ENCODE results near the gene LGALS7. TPM values are rescaled to one million over a fixed set of nuclear protein-coding genes. Genes with fewer than 3 reads are reported as not detected.

The LGALS7 gene
- total RNA-seq, 1 experiment from 2014 or later: 2.1 TPM

- TF ChIP-seq CTCF (conservative IDR thresholded peaks at IDR 0.05): no peak
- no peak for TF ChIP-seq EZH2 (IDR thresholded peaks at IDR 0.05; ENCODE audit: low read depth)
- no peak for DNase-seq
- no peaks in the 10 kb centered on the region for H3K9me2 ChIP-seq (ENCODE audit: insufficient read depth)
- H3K79me2 ChIP-seq (ENCODE audit: low read depth): no peaks in the 10 kb centered on the region; the same call in 1 of the 2 replicates
- H3K9me3 ChIP-seq (ENCODE audit: insufficient read depth, low read depth): no peaks in the 10 kb centered on the region
- H3K4me1 ChIP-seq (replicated peaks; ENCODE audit: insufficient read depth): peaks cover 14% of the 10 kb centered on the region
- peaks cover 72% of the 10 kb centered on the region for H3F3A ChIP-seq (ENCODE audit: insufficient read depth, low read depth)
- BruUV-seq (replicated peaks): no TSS peak
- no peak overlapping the region for H2AFZ ChIP-seq
- ChIA-PET CTCF (no interaction called here), POLR2A (ENCODE audit: unreplicated experiment) (interaction anchor here (0.7 kb wide), 1 partner anchor 21 kb away, joined by 22 read pairs; no protein-coding TSS in a partner anchor)
- H4K20me1 ChIP-seq (ENCODE audit: insufficient read depth): peaks cover 5% of the 10 kb centered on the region; the same call in 1 of the 2 replicates
- H3K4me2 ChIP-seq: no peak overlapping the region
- H3K4me3 ChIP-seq: no peak overlapping the region
- intact Hi-C loops (cut with micrococcal nuclease; ENCODE audit: unreplicated experiment): no loop called here
- peaks cover 41% of the 10 kb centered on the region for H3K36me3 ChIP-seq (ENCODE audit: low read depth)
- H3K27ac ChIP-seq: peak overlapping the region; percentile 16; the same call in 1 of the 2 replicates
- no peaks in the 10 kb centered on the region for H3K27me3 ChIP-seq (ENCODE audit: insufficient read depth, low read depth)
Measured at GRCh38 chr19:38726761-38727301, 46.5 kb downstream of the LGALS7 start.

- intact Hi-C loops (cut with micrococcal nuclease; ENCODE audit: unreplicated experiment): no loop called here
- POLR2A ChIA-PET (ENCODE audit: unreplicated experiment): interaction anchor here (0.7 kb wide), 1 partner anchor 20 kb away, joined by 22 read pairs; no protein-coding TSS in a partner anchor
Measured at GRCh38 chr19:38726284-38726673, 47.0 kb downstream of the LGALS7 start.

More at GRCh38 chr19:38726284-38726673, 47.0 kb downstream of the LGALS7 start:
- H3K27me3 ChIP-seq (ENCODE audit: insufficient read depth, low read depth): no peaks in the 10 kb centered on the region
- no peak overlapping the region for H3K4me3 ChIP-seq
- CTCF ChIA-PET: interaction anchor here (0.6 kb wide), 1 partner anchor 37 kb away, joined by 8 read pairs; no protein-coding TSS in a partner anchor
- TF ChIP-seq CTCF (conservative IDR thresholded peaks at IDR 0.05): no peak
- TF ChIP-seq EZH2 (IDR thresholded peaks at IDR 0.05; ENCODE audit: low read depth): no peak
- no TSS peak for BruUV-seq (replicated peaks)
- no peak overlapping the region for H2AFZ ChIP-seq
- peaks cover 5% of the 10 kb centered on the region; the same call in 1 of the 2 replicates for H4K20me1 ChIP-seq (ENCODE audit: insufficient read depth)
- peaks cover 41% of the 10 kb centered on the region for H3K36me3 ChIP-seq (ENCODE audit: low read depth)
- H3K9me2 ChIP-seq (ENCODE audit: insufficient read depth): no peaks in the 10 kb centered on the region
- H3F3A ChIP-seq (ENCODE audit: insufficient read depth, low read depth): peaks cover 67% of the 10 kb centered on the region
- DNase-seq: no peak
- no peaks in the 10 kb centered on the region; the same call in 1 of the 2 replicates for H3K79me2 ChIP-seq (ENCODE audit: low read depth)
- H3K27ac ChIP-seq: peak overlapping the region; percentile 16; the same call in 1 of the 2 replicates
- no peak overlapping the region for H3K4me2 ChIP-seq
- no peaks in the 10 kb centered on the region for H3K9me3 ChIP-seq (ENCODE audit: insufficient read depth, low read depth)
- H3K4me1 ChIP-seq (replicated peaks; ENCODE audit: insufficient read depth): peaks cover 8% of the 10 kb centered on the region
